ENCODE data around the gene MPRIP.
"Not testable (repeated sequence)": the region's sequence is repeated elsewhere in the genome, so short reads cannot be mapped to it uniquely, and the experiment has no call there.

Gene MPRIP

GRCh38 chr17:17011043-17011907 is 31.0 kb upstream of the MPRIP start:
- not testable (repeated sequence) for DNase-seq (ENCODE audit: low read depth in 2 of 2)

GRCh38 chr17:17013828-17014747 is 28.2 kb upstream of the MPRIP start:
- not testable (repeated sequence) for DNase-seq (ENCODE audit: low read depth in 2 of 2)

GRCh38 chr17:17014748-17015124 is 27.5 kb upstream of the MPRIP start:
- not testable (repeated sequence) for DNase-seq (ENCODE audit: low read depth in 2 of 2)

- DNase-seq (ENCODE audit: low read depth in 2 of 2): no peak
Measured at GRCh38 chr17:17015230-17015629, 27.0 kb upstream of the MPRIP start.

GRCh38 chr17:17016199-17017197 is 25.8 kb upstream of the MPRIP start:
- DNase-seq (ENCODE audit: low read depth in 2 of 2): not testable (repeated sequence)

- DNase-seq (ENCODE audit: low read depth in 2 of 2): no peak
Measured at GRCh38 chr17:17017343-17018014, 24.8 kb upstream of the MPRIP start.

GRCh38 chr17:17018021-17018441 is 24.2 kb upstream of the MPRIP start:
- DNase-seq (ENCODE audit: low read depth in 2 of 2): no peak

- DNase-seq (ENCODE audit: low read depth in 2 of 2): no peak
Measured at GRCh38 chr17:17018612-17019429, 23.4 kb upstream of the MPRIP start.

GRCh38 chr17:17019430-17019762 is 22.9 kb upstream of the MPRIP start:
- no peak for DNase-seq (ENCODE audit: low read depth in 2 of 2)

- DNase-seq (ENCODE audit: low read depth in 2 of 2): no peak
Measured at GRCh38 chr17:17019891-17020456, 22.3 kb upstream of the MPRIP start.

GRCh38 chr17:17020821-17021193 is 21.4 kb upstream of the MPRIP start:
- no peak for DNase-seq (ENCODE audit: low read depth in 2 of 2)

- DNase-seq (ENCODE audit: low read depth in 2 of 2): no peak
Measured at GRCh38 chr17:17021194-17021863, 20.9 kb upstream of the MPRIP start.

GRCh38 chr17:17022011-17022410 is 20.2 kb upstream of the MPRIP start:
- no peak for DNase-seq (ENCODE audit: low read depth in 2 of 2)

GRCh38 chr17:17022456-17022855 is 19.8 kb upstream of the MPRIP start:
- DNase-seq (ENCODE audit: low read depth in 2 of 2): no peak

GRCh38 chr17:17024778-17025300 is 17.4 kb upstream of the MPRIP start:
- no peak for DNase-seq (ENCODE audit: low read depth in 2 of 2)

- no peak for DNase-seq (ENCODE audit: low read depth in 2 of 2)
Measured at GRCh38 chr17:17025621-17026020, 16.6 kb upstream of the MPRIP start.

- DNase-seq (ENCODE audit: low read depth in 2 of 2): no peak
Measured at GRCh38 chr17:17026163-17026562, 16.1 kb upstream of the MPRIP start.

GRCh38 chr17:17027442-17028058 is 14.7 kb upstream of the MPRIP start:
- no peak for DNase-seq (ENCODE audit: low read depth in 2 of 2)

Data from stimulated activated CD4-positive, alpha-beta T cell treated with anti-CD3 and anti-CD28 coated beads, Interleukin-1b, Interleukin-23, amount 100 ng/mL, for 1 hour (primary cell).